ENCODE results near the gene SPN.

The SPN gene

GRCh38 chr16:29683543-29684090 is 20.6 kb downstream of the SPN start:
- no peak overlapping the region for H2AFZ ChIP-seq (ENCODE audit: low read depth, low read length)
- peaks cover 13% of the 10 kb centered on the region for H3K79me2 ChIP-seq (ENCODE audit: insufficient read depth, low read length)
- H3K36me3 ChIP-seq (ENCODE audit: insufficient read depth, low read length): 0 out of 2 replicates have a peak, but pooled peaks cover 4% of the 10 kb centered on the region
- H3K9me3 ChIP-seq (ENCODE audit: insufficient read depth, low read length, severe bottlenecking): no peaks in the 10 kb centered on the region
- H3K9ac ChIP-seq (ENCODE audit: low read depth, low read length): no peak overlapping the region
- ATAC-seq (ENCODE audit: insufficient read depth, low read depth) (no peak), DNase-seq (no peak)
- H3K4me1 ChIP-seq (ENCODE audit: insufficient read depth, low read length): peaks cover 24% of the 10 kb centered on the region
- H3K27ac ChIP-seq (ENCODE audit: low read length): no peak overlapping the region
- H4K20me1 ChIP-seq (ENCODE audit: insufficient read depth, low read length): no peaks in the 10 kb centered on the region
- H3K4me3 ChIP-seq (ENCODE audit: low read depth in 1 of 2, low read length in 2 of 2): no peak overlapping the region
- H3K27me3 ChIP-seq (ENCODE audit: insufficient read depth, low read length, poor library complexity): no peaks in the 10 kb centered on the region
- no peak overlapping the region for H3K4me2 ChIP-seq (ENCODE audit: insufficient read depth, low read length)
- TF ChIP-seq EZH2 (IDR thresholded peaks at IDR 0.05; ENCODE audit: borderline replicate concordance, low read depth, low read length, severe bottlenecking) (no peak), CTCF (IDR thresholded peaks at IDR 0.05; ENCODE audit: borderline replicate concordance, extremely low read depth, low read length, poor library complexity, severe bottlenecking) (no peak)

GRCh38 chr16:29684679-29685078 is 21.6 kb downstream of the SPN start:
- no peak overlapping the region for H3K4me2 ChIP-seq (ENCODE audit: insufficient read depth, low read length)
- no peaks in the 10 kb centered on the region for H3K9me3 ChIP-seq (ENCODE audit: insufficient read depth, low read length, severe bottlenecking)
- no peak overlapping the region for H2AFZ ChIP-seq (ENCODE audit: low read depth, low read length)
- peaks cover 13% of the 10 kb centered on the region for H3K4me1 ChIP-seq (ENCODE audit: insufficient read depth, low read length)
- no peak overlapping the region for H3K9ac ChIP-seq (ENCODE audit: low read depth, low read length)
- H3K36me3 ChIP-seq (ENCODE audit: insufficient read depth, low read length): 0 out of 2 replicates have a peak, but pooled peaks cover 4% of the 10 kb centered on the region
- DNase-seq (no peak), ATAC-seq (ENCODE audit: insufficient read depth, low read depth) (no peak)
- H3K4me3 ChIP-seq (ENCODE audit: low read depth in 1 of 2, low read length in 2 of 2): no peak overlapping the region
- no peak overlapping the region for H3K27ac ChIP-seq (ENCODE audit: low read length)
- H3K79me2 ChIP-seq (ENCODE audit: insufficient read depth, low read length): peaks cover 11% of the 10 kb centered on the region
- TF ChIP-seq EZH2 (IDR thresholded peaks at IDR 0.05; ENCODE audit: borderline replicate concordance, low read depth, low read length, severe bottlenecking) (no peak), CTCF (IDR thresholded peaks at IDR 0.05; ENCODE audit: borderline replicate concordance, extremely low read depth, low read length, poor library complexity, severe bottlenecking) (no peak)
- H4K20me1 ChIP-seq (ENCODE audit: insufficient read depth, low read length): no peaks in the 10 kb centered on the region
- no peaks in the 10 kb centered on the region for H3K27me3 ChIP-seq (ENCODE audit: insufficient read depth, low read length, poor library complexity)

GRCh38 chr16:29686740-29687332 is 23.8 kb downstream of the SPN start:
- H4K20me1 ChIP-seq (ENCODE audit: insufficient read depth, low read length): no peaks in the 10 kb centered on the region
- H3K27me3 ChIP-seq (ENCODE audit: insufficient read depth, low read length, poor library complexity): no peaks in the 10 kb centered on the region

More at GRCh38 chr16:29686740-29687332, 23.8 kb downstream of the SPN start:
- Histone ChIP-seq H3K9ac (ENCODE audit: low read depth, low read length) (no peak overlapping the region), H2AFZ (ENCODE audit: low read depth, low read length) (no peak overlapping the region), H3K9me3 (ENCODE audit: insufficient read depth, low read length, severe bottlenecking) (no peaks in the 10 kb centered on the region), H3K4me2 (ENCODE audit: insufficient read depth, low read length) (no peak overlapping the region), H3K27ac (ENCODE audit: low read length) (no peak overlapping the region; the same call in none of the 2 replicates), H3K4me1 (ENCODE audit: insufficient read depth, low read length) (peaks cover 6% of the 10 kb centered on the region), H3K36me3 (ENCODE audit: insufficient read depth, low read length) (0 out of 2 replicates have a peak, but pooled peaks cover 4% of the 10 kb centered on the region), H3K4me3 (ENCODE audit: low read depth in 1 of 2, low read length in 2 of 2) (no peak overlapping the region), H3K79me2 (ENCODE audit: insufficient read depth, low read length) (peaks cover 7% of the 10 kb centered on the region)
- DNase-seq: no peak
- TF ChIP-seq CTCF (IDR thresholded peaks at IDR 0.05; ENCODE audit: borderline replicate concordance, extremely low read depth, low read length, poor library complexity, severe bottlenecking): no peak
- no peak for TF ChIP-seq EZH2 (IDR thresholded peaks at IDR 0.05; ENCODE audit: borderline replicate concordance, low read depth, low read length, severe bottlenecking)
- ATAC-seq (ENCODE audit: insufficient read depth, low read depth): no peak

Measured in DND-41 (cell line).